ENCODE results near the gene CCNA2.

Gene CCNA2

DNA sequence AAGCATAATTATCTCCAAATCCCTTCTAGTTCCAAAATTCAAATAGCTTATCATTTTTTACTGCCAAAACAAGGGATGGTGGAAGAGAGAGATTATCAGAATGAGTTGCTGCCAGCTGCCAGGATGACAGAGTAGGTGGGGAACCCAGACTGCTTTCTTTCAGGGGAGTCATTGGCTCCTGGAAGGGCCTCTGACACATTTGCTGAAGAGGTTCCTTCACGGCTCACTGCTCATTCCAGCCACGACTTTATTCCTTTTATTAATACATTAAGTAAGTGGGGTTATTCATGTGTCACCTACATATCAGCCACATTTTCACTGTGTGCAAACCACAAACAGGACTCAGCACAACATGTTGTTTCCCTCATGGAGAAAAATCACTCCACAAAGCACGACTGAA is 46.1 kb downstream of the CCNA2 start:
- POLR2A ChIA-PET: no interaction called here
- CTCF ChIA-PET: interaction anchor here (2.0 kb wide), 1 partner anchor 13 kb away, joined by 9 read pairs; the partner anchor contains the start of gene SMIM43
- DNase-seq (ENCODE audit: low read depth, low spot score): no peak
- TF ChIP-seq, protein P1, sequence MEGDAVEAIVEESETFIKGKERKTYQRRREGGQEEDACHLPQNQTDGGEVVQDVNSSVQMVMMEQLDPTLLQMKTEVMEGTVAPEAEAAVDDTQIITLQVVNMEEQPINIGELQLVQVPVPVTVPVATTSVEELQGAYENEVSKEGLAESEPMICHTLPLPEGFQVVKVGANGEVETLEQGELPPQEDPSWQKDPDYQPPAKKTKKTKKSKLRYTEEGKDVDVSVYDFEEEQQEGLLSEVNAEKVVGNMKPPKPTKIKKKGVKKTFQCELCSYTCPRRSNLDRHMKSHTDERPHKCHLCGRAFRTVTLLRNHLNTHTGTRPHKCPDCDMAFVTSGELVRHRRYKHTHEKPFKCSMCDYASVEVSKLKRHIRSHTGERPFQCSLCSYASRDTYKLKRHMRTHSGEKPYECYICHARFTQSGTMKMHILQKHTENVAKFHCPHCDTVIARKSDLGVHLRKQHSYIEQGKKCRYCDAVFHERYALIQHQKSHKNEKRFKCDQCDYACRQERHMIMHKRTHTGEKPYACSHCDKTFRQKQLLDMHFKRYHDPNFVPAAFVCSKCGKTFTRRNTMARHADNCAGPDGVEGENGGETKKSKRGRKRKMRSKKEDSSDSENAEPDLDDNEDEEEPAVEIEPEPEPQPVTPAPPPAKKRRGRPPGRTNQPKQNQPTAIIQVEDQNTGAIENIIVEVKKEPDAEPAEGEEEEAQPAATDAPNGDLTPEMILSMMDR (IDR thresholded peaks at IDR 0.05; ENCODE audit: insufficient read depth, low read length, missing control alignments): no peak
- H3K4me3 ChIP-seq (ENCODE audit: low read depth, low read length): no peak overlapping the region

DNA sequence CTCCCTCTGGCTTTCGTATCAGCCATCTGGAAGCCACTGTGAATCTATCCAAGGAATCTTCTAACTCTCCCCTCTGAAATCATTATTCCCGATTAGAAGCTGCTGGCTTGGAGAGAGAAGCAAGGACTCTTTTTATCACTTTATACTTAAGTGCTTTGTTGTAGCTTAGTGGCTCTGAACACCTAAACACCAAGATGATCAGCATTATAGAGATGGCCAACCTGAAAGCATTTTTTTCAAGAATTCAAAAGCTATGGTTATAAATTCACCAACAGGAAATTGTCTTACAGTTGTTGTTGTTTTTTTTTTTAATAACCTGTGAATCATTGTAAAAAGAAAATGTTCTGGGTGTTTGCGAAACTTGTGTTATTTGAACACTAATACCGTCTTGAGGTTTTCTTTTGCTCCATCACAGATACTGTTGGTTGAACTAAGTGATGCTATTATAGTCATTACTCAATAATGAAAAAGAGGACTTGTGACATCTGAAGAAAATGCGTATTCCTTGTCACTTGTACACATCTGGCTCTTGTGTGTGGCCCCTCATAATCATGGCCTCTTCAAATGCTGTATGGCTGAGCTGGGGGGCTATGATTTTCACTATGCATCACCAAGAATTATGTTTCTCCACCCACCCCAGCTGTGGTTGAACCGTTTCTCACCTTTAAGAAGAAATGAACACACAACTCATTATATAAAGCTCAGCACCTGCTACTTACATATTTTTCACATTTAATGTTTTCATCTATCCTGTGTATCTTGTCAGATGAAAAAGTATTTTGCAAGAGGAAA is 46.9 kb downstream of the CCNA2 start:
- ChIA-PET POLR2A (no interaction called here), CTCF (interaction anchor here (2.0 kb wide), 1 partner anchor 12 kb away, joined by 9 read pairs; the partner anchor contains the start of gene SMIM43)
- no peak for DNase-seq (ENCODE audit: low read depth, low spot score)
- no peak overlapping the region for H3K4me3 ChIP-seq (ENCODE audit: low read depth, low read length)
- TF ChIP-seq, protein P1 (IDR thresholded peaks at IDR 0.05; ENCODE audit: insufficient read depth, low read length, missing control alignments): no peak

DNA sequence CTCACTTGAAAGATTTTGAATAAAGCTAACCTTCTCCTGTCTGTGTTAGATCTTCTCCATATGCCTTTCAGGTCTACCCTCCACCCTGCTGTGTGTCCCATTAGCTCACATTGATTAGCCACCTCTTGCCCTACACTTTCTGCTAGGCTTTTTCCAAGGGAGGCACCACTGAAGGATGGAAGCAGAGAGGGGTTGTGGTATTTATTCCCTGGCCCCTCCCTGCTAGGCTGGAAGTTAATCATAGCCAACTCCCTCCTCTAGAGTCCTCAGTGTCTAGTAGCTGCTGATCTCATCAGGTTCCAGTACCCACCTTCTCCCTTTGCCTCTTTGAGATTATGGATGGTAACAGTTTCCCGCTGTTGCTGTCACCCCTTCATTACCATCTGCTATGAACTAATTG is 49.8 kb downstream of the CCNA2 start:
- POLR2A ChIA-PET: no interaction called here
- CTCF ChIA-PET: interaction anchor here (1.5 kb wide), 1 partner anchor 39 kb away, joined by 3 read pairs; no protein-coding TSS in a partner anchor
- TF ChIP-seq, protein P1 (IDR thresholded peaks at IDR 0.05; ENCODE audit: insufficient read depth, low read length, missing control alignments): no peak
- no peak overlapping the region for H3K4me3 ChIP-seq (ENCODE audit: low read depth, low read length)
- DNase-seq (ENCODE audit: low read depth, low spot score): no peak

DNA sequence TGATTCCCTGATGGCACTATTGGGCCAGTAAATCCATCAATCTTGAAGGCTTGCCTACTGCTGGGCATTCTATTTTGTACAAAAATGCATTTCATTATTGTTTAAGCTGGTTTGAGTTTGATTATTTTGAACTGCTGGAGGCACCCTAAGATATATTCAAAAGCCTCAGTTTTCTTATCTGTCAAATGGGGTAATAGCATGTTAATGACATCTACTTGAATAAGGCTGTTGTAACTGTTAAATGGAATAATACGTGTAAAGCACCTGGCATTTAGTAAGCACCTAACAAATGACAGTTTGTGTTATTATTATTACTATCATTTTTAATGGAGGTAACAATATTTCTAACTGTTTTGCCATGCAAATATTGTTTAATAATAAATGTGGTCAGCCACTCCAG is 51.8 kb downstream of the CCNA2 start:
- ChIA-PET POLR2A (no interaction called here), CTCF (no interaction called here)
- TF ChIP-seq, protein P1 (IDR thresholded peaks at IDR 0.05; ENCODE audit: insufficient read depth, low read length, missing control alignments): no peak
- no peak overlapping the region for H3K4me3 ChIP-seq (ENCODE audit: low read depth, low read length)
- DNase-seq (ENCODE audit: low read depth, low spot score): no peak

DNA sequence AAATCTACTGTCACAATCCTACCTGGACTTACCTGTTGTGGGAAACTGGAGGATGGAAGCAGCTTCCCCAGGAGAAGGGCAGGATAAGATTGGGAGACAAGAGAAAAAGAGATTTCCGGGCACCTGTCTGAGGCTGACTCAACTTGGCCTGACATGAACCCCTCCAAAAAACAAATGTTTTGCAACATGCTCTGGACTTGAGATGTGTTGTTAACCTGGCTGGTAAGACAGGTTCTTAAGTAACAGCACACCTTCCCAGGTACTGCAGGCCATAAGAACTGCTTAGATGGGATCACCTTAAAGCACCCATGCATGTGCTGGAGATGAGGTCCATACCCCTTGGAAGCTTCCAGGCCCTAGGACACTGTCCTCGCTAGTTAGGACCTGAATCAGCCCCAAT is 54.3 kb downstream of the CCNA2 start:
- CTCF ChIA-PET: interaction anchor here (1.0 kb wide), 1 partner anchor 33 kb away, joined by 3 read pairs; no protein-coding TSS in a partner anchor

DNA sequence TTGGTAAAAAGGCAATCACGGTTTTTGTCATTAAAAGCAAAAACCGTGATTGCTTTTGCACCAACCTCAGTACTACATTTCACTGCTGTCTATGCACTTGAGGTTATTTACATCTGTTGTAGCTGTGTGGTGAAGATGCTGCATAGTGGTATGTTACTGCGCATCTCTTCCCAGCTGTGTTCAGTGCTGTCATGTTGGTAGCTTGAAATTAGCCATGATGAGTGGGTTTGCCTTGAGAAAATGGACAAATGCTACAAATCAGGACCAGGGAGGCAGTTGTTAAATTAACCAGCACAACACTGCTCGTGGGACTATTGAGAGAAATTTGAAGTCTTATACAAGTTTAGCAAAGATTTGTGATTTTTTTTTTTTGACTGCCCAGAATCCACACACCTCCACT is 56.5 kb downstream of the CCNA2 start:
- ChIA-PET CTCF (interaction anchor here (1.4 kb wide), 1 partner anchor 30 kb away, joined by 5 read pairs; no protein-coding TSS in a partner anchor), POLR2A (no interaction called here)
- TF ChIP-seq, protein P1 (IDR thresholded peaks at IDR 0.05; ENCODE audit: insufficient read depth, low read length, missing control alignments): no peak
- no peak for DNase-seq (ENCODE audit: low read depth, low spot score)
- no peak overlapping the region for H3K4me3 ChIP-seq (ENCODE audit: low read depth, low read length)

More for the DNA sequence above, 54.3 kb downstream of the CCNA2 start:
- POLR2A ChIA-PET: no interaction called here
- DNase-seq (ENCODE audit: low read depth, low spot score): no peak
- no peak overlapping the region for H3K4me3 ChIP-seq (ENCODE audit: low read depth, low read length)
- TF ChIP-seq, protein P1 (IDR thresholded peaks at IDR 0.05; ENCODE audit: insufficient read depth, low read length, missing control alignments): no peak

All from AG04449 (cell line).